ENCODE results near the gene CCDC102A. TPM values are rescaled to one million over a fixed set of nuclear protein-coding genes. Genes with fewer than 3 reads are reported as not detected.

CCDC102A gene
- total and polyA plus RNA-seq, 2 of the 13 experiments (the other 11 are each of a cell fraction or from before 2014, with no cell fraction given): 2.1 to 2.8 TPM

GRCh38 chr16:57471209-57471608 lies 65.2 kb downstream of the CCDC102A start (continued):
- TF ChIP-seq HMGXB3 (CRISPR knock-in tag; IDR thresholded peaks at IDR 0.05; ENCODE audit: borderline replicate concordance) (0 out of 2 replicates have a peak, but pooled peaks have one; percentile 33), TEAD3 (CRISPR knock-in tag; optimal IDR thresholded peaks at IDR 0.05; ENCODE audit: borderline replicate concordance) (peak; percentile 30)

- Histone ChIP-seq H3K4me2 (ENCODE audit: low read depth, low read length) (0 out of 2 replicates have a peak overlapping the region, but pooled peaks have one; percentile 55), H3K9ac (ENCODE audit: insufficient read depth, low read depth, low read length) (no peak overlapping the region), H3K4me1 (ENCODE audit: insufficient read depth, low read length) (peaks cover 54% of the 10 kb centered on the region), H3K9me3 (ENCODE audit: low read length) (no peaks in the 10 kb centered on the region), H4K20me1 (ENCODE audit: insufficient read depth, low read length) (no peaks in the 10 kb centered on the region), H3K36me3 (replicated peaks in 1 of 2; ENCODE audit: control insufficient read depth in 1 of 2, insufficient read depth in 2 of 2, low read length in 2 of 2) (peaks cover 48 to 80% of the 10 kb centered on the region in 2 experiments), H3K27me3 (ENCODE audit: control insufficient read depth in 1 of 2, insufficient read depth in 2 of 2, low read length in 2 of 2) (no peaks in the 10 kb centered on the region), H2AFZ (ENCODE audit: low read length) (no peak overlapping the region), H3K79me2 (ENCODE audit: insufficient read depth, low read length) (peaks cover 6% of the 10 kb centered on the region), H3K27ac (ENCODE audit: extremely low read length, insufficient read depth, low read length) (peak overlapping the region; percentile 82), H3K4me3 (replicated peaks in 1 of 3; ENCODE audit: insufficient read depth in 1 of 3, low read depth in 2 of 3, low read length in 3 of 3) (no peak overlapping the region)
- no TSS peak for BruUV-seq (replicated peaks)
- peak; percentile 8 for FAIRE-seq
- 48% methylated on average over 6 of the region's 6 CpGs for WGBS (ENCODE audit: low lambda C conversion rate)
- POLR2A ChIA-PET: interaction anchor here (1.4 to 5.6 kb wide), 11 partner anchors 9 to 170 kb away, joined by 3 to 147 read pairs (median 12); partner anchors contain the start of genes CIAPIN1, COQ9, CX3CL1 and DOK4
- CTCF ChIA-PET (ENCODE audit: low intra/inter-chr PET ratio, low total read pairs): no interaction called here
- no peak for ATAC-seq
- intact Hi-C loops (cut with micrococcal nuclease; ENCODE audit: unreplicated experiment) (no loop called here), in situ Hi-C loops (cut with HindIII; ENCODE audit: extremely low pct_ligation_motif_present, low pct_unique_long_range_greater_than_20kb) (no loop called here)
- DNase-seq (ENCODE audit: low spot score): no peak
- TF ChIP-seq ATF7 (IDR thresholded peaks at IDR 0.05) (no peak), ATF7 (CRISPR knock-in tag; IDR thresholded peaks at IDR 0.05) (no peak), GATA4 (IDR thresholded peaks at IDR 0.05; ENCODE audit: borderline replicate concordance, low read depth) (no peak), ZBTB40 (IDR thresholded peaks at IDR 0.05) (no peak), ZBTB40 (CRISPR knock-in tag; IDR thresholded peaks at IDR 0.05) (0 out of 2 replicates have a peak, but pooled peaks have one; percentile 4), FOXC1 (CRISPR knock-in tag; IDR thresholded peaks at IDR 0.05; ENCODE audit: borderline replicate concordance) (0 out of 2 replicates have a peak, but pooled peaks have one; percentile 32), RFX1 (IDR thresholded peaks at IDR 0.05) (no peak), NCOR1 (IDR thresholded peaks at IDR 0.05; ENCODE audit: borderline replicate concordance, low read length) (no peak), ONECUT2 (CRISPR knock-in tag; IDR thresholded peaks at IDR 0.05) (no peak)
These were observed 65.7 kb downstream of the CCDC102A start for GRCh38 chr16:57470711-57471110.

Data from HepG2 (cell line).